H1 (cell line): ENCODE measurements around the gene GTPBP1. TPM values are rescaled to one million over a fixed set of nuclear protein-coding genes. Genes with fewer than 3 reads are reported as not detected.

Source experiments
- HDAC6 ChIP-seq: IDR thresholded peaks from one replicate; pipeline ENCODE4 v1.7.1; 2012; ENCODE audit warnings: low read depth, mild to moderate bottlenecking, inconsistent platforms, low read length, moderate library complexity
- TCF12 ChIP-seq: IDR thresholded peaks from 2 replicates; pipeline ENCODE4 v1.6.1; 2011; ENCODE audit warnings: low read depth, mild to moderate bottlenecking, low read length
- polyA plus RNA-seq, 7 experiments: library from polyadenylated mRNA; depleted of rRNA in 3 of 7; stranded (reverse) in 5 of 7; unstranded in 2 of 7; fragments of >200 nt in 5 of 7; fragments of 200-250 nt in 2 of 7; gene quantifications; 1 replicate in 5 of 7; 2 replicates in 1 of 7; 4 replicates in 1 of 7; pipeline versions ENCODE4 v1.2.1 to v1.2.3, GENCODE V29; 2011 to 2013; ENCODE audit warnings: missing spikeins in 2 of 7, mixed read lengths in 2 of 7
- total RNA-seq: library from RNA; stranded (reverse); fragmentation: NEBNext Ultra II Directional; extraction: Animal tissue kit (Norgen Biotek cat#: 25700); gene quantifications from 2 replicates; pipeline ENCODE4 v1.2.1, GENCODE V29; 2021

Gene GTPBP1
- total and polyA plus RNA-seq, 2 of the 8 experiments (the other 6 are each of a cell fraction or from before 2014, with no cell fraction given): 53.1 to 91.8 TPM

GRCh38 chr22:38758276-38758945 lies 52.7 kb downstream of the GTPBP1 start (continued):
- TF ChIP-seq TCF12 (no peak), HDAC6 (no peak)
- TF ChIP-seq, all 59 proteins: peak for 0
